WTC11 (cell line): Measurements from ENCODE around the gene PLEKHA1. TPM values are rescaled to one million over a fixed set of nuclear protein-coding genes. Genes with fewer than 3 reads are reported as not detected.
A peak's percentile ranks its signal among the peaks of the same experiment; 100 is the strongest.

ENCODE experiments used
- ATAC-seq: fragments of 200-7000 bp; cut with Tn5 transposase; 2 replicates; pipeline ENCODE4 v1.10.0; 2021; ENCODE audit warnings: mild to moderate bottlenecking, moderate library complexity
- CTCF ChIA-PET: fragments of 300-600 bp; sonication (Branson Sonifier 250); formaldehyde crosslinking; loops from one replicate; lab custom pipeline; 2021; ENCODE audit warnings: antibody characterized with exemption; lab: Charles Lee
- POLR2A ChIA-PET: fragments of 350-600 bp; sonication (Branson Sonifier 250); formaldehyde crosslinking; loops from one replicate; lab custom pipeline; 2021; ENCODE audit warnings: antibody characterized with exemption; lab: Charles Lee
- DNase-seq: peaks from one replicate; pipeline ENCODE4 v3.0.0; 2021; ENCODE audit warnings: low spot score
- H3K27ac Mint-ChIP-seq: 2 replicates; pipeline ENCODE4 v1.8.0; 2021; ENCODE audit warnings: mixed read lengths
- H3K27me3 Mint-ChIP-seq: 2 replicates; pipeline ENCODE4 v1.8.0; 2021; ENCODE audit warnings: low read depth, mild to moderate bottlenecking, moderate library complexity, mixed read lengths
- H3K36me3 Mint-ChIP-seq: 2 replicates; pipeline ENCODE4 v1.8.0; 2021; ENCODE audit warnings: mixed read lengths
- H3K4me1 Mint-ChIP-seq: 2 replicates; pipeline ENCODE4 v1.8.0; 2022; ENCODE audit warnings: mixed read lengths
- H3K4me3 Mint-ChIP-seq: 2 replicates; pipeline ENCODE4 v1.8.0; 2021; ENCODE audit warnings: mild to moderate bottlenecking, moderate library complexity, mixed read lengths
- H3K9me3 Mint-ChIP-seq: 2 replicates; pipeline ENCODE4 v1.8.0; 2021; ENCODE audit warnings: mixed read lengths
- CBFB ChIP-seq: sonication (generic); formaldehyde crosslinking; IDR thresholded peaks from 2 replicates; pipeline ENCODE4 v1.8.1; 2022; ENCODE audit warnings: mild to moderate bottlenecking, low read depth, missing genetic modification reagents
- FOXJ3 ChIP-seq: sonication (generic); formaldehyde crosslinking; IDR thresholded peaks from 2 replicates; pipeline ENCODE4 v1.9.0; 2021; ENCODE audit warnings: missing genetic modification reagents, mild to moderate bottlenecking, borderline replicate concordance
- GABPB1 ChIP-seq: sonication (generic); formaldehyde crosslinking; IDR thresholded peaks from 2 replicates; pipeline ENCODE4 v1.8.1; 2023; ENCODE audit warnings: mild to moderate bottlenecking, missing genetic modification reagents
- KAT7 ChIP-seq: sonication (generic); formaldehyde crosslinking; IDR thresholded peaks from 2 replicates; pipeline ENCODE4 v1.8.1; 2023; ENCODE audit warnings: missing genetic modification reagents, mild to moderate bottlenecking, borderline replicate concordance
- NFYB ChIP-seq: sonication (generic); formaldehyde crosslinking; conservative IDR thresholded peaks from 2 replicates; pipeline ENCODE4 v1.8.0; 2022; ENCODE audit warnings: low read depth, missing genetic modification reagents
- PRRX2 ChIP-seq: fragments of 250-450 bp; sonication (Bioruptor Pico); IDR thresholded peaks from 2 replicates; pipeline ENCODE4 v1.8.0; 2021; ENCODE audit warnings: mild to moderate bottlenecking
- RELA ChIP-seq: sonication (generic); formaldehyde crosslinking; IDR thresholded peaks from 2 replicates; pipeline ENCODE4 v1.8.1; 2022; ENCODE audit warnings: missing genetic modification reagents, mild to moderate bottlenecking, borderline replicate concordance
- ZNF138 ChIP-seq: sonication (generic); formaldehyde crosslinking; conservative IDR thresholded peaks from 2 replicates; pipeline ENCODE4 v1.8.1; 2022; ENCODE audit warnings: mild to moderate bottlenecking, moderate library complexity, missing genetic modification reagents
- total RNA-seq: library from RNA; stranded (reverse); gene quantifications from 3 replicates; pipeline ENCODE4 v1.2.3, GENCODE V29; 2021
- TF ChIP-seq, protein P1 (sequence below): sonication (generic); formaldehyde crosslinking; IDR thresholded peaks from 2 replicates; pipeline ENCODE4 v1.8.1; 2022; ENCODE audit warnings: mild to moderate bottlenecking, missing genetic modification reagents, moderate library complexity, borderline replicate concordance
- TF ChIP-seq, protein P2 (sequence below): fragments of 250-450 bp; sonication (Bioruptor Pico); IDR thresholded peaks from 2 replicates; pipeline ENCODE4 v1.9.0; 2021; ENCODE audit warnings: mild to moderate bottlenecking
- TF ChIP-seq, protein P3 (sequence below): sonication (generic); formaldehyde crosslinking; IDR thresholded peaks from 2 replicates; pipeline ENCODE4 v1.8.0; 2023; ENCODE audit warnings: mild to moderate bottlenecking, missing genetic modification reagents
- TF ChIP-seq, protein P4 (sequence below): sonication (generic); formaldehyde crosslinking; IDR thresholded peaks from 2 replicates; pipeline ENCODE4 v1.8.0; 2023; ENCODE audit warnings: missing genetic modification reagents
- TF ChIP-seq, protein P5 (sequence below): fragments of 250-450 bp; sonication (Bioruptor Pico); IDR thresholded peaks from 2 replicates; pipeline ENCODE4 v1.8.0; 2021; ENCODE audit warnings: mild to moderate bottlenecking
- TF ChIP-seq, protein P6 (sequence below): sonication (generic); formaldehyde crosslinking; IDR thresholded peaks from 2 replicates; pipeline ENCODE4 v1.8.1; 2022; ENCODE audit warnings: missing genetic modification reagents, borderline replicate concordance
- TF ChIP-seq, protein P7 (sequence below): sonication (generic); formaldehyde crosslinking; IDR thresholded peaks from 2 replicates; pipeline ENCODE4 v1.8.1; 2022; ENCODE audit warnings: low read depth, missing genetic modification reagents, borderline replicate concordance
- TF ChIP-seq, protein P8 (sequence below): sonication (generic); formaldehyde crosslinking; IDR thresholded peaks from 2 replicates; pipeline ENCODE4 v1.8.1; 2022; ENCODE audit warnings: mild to moderate bottlenecking, moderate library complexity, missing genetic modification reagents

Gene PLEKHA1
- total RNA-seq, 1 experiment from 2014 or later: 34.6 TPM

DNA sequence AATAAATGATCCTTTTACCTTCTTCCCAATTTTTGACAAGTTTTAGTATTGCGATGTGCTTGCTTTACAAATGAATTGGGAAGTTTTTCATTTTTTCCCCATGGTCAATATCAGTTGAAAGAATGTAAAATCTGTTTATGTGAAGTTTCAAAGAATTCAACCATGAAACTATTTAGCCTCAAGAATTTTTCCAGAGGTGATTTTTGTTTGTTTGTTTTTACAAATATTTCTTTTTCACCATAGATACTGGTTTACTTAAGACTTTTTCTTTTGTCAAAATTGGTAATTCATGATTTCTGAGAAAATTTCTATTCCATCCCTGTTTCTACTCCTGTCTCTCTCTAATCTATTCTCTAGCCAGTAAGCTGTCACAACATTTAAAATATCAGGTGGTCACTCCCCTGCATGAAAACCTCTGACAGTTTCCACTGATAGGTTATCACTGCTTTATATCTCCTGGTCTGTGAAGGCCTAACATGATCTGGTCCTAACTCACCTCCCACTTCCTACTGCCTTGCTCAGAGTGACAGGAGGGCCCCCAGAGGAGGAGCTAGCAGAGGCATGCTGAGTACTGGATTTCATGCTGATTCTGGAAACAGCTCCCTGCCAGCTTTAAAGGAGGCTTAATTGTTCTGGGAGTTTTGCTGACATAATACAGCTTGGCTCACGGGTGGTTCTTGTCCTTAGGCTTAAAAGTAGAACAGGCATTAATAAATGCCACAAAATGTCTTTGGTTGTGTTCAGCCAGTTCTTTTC lies 72.3 kb downstream of the PLEKHA1 start:
- Mint-ChIP-seq H3K27ac (no peak overlapping the region), H3K4me1 (peaks cover 13% of the 10 kb centered on the region; the same call in 1 of the 2 replicates), H3K27me3 (no peaks in the 10 kb centered on the region), H3K36me3 (peaks cover 7% of the 10 kb centered on the region), H3K9me3 (peaks cover 24% of the 10 kb centered on the region), H3K4me3 (no peak overlapping the region)
- TF ChIP-seq, protein P1, sequence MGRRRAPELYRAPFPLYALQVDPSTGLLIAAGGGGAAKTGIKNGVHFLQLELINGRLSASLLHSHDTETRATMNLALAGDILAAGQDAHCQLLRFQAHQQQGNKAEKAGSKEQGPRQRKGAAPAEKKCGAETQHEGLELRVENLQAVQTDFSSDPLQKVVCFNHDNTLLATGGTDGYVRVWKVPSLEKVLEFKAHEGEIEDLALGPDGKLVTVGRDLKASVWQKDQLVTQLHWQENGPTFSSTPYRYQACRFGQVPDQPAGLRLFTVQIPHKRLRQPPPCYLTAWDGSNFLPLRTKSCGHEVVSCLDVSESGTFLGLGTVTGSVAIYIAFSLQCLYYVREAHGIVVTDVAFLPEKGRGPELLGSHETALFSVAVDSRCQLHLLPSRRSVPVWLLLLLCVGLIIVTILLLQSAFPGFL (CRISPR knock-in tag): no peak
- TF ChIP-seq, protein P2, sequence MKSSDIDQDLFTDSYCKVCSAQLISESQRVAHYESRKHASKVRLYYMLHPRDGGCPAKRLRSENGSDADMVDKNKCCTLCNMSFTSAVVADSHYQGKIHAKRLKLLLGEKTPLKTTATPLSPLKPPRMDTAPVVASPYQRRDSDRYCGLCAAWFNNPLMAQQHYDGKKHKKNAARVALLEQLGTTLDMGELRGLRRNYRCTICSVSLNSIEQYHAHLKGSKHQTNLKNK (CRISPR knock-in tag): no peak
- TF ChIP-seq GABPB1 (CRISPR knock-in tag) (no peak), PRRX2 (no peak), FOXJ3 (CRISPR knock-in tag) (no peak), NFYB (CRISPR knock-in tag) (no peak), KAT7 (CRISPR knock-in tag) (no peak)
- TF ChIP-seq, protein P3, sequence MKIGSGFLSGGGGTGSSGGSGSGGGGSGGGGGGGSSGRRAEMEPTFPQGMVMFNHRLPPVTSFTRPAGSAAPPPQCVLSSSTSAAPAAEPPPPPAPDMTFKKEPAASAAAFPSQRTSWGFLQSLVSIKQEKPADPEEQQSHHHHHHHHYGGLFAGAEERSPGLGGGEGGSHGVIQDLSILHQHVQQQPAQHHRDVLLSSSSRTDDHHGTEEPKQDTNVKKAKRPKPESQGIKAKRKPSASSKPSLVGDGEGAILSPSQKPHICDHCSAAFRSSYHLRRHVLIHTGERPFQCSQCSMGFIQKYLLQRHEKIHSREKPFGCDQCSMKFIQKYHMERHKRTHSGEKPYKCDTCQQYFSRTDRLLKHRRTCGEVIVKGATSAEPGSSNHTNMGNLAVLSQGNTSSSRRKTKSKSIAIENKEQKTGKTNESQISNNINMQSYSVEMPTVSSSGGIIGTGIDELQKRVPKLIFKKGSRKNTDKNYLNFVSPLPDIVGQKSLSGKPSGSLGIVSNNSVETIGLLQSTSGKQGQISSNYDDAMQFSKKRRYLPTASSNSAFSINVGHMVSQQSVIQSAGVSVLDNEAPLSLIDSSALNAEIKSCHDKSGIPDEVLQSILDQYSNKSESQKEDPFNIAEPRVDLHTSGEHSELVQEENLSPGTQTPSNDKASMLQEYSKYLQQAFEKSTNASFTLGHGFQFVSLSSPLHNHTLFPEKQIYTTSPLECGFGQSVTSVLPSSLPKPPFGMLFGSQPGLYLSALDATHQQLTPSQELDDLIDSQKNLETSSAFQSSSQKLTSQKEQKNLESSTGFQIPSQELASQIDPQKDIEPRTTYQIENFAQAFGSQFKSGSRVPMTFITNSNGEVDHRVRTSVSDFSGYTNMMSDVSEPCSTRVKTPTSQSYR (CRISPR knock-in tag): no peak
- TF ChIP-seq, protein P4, sequence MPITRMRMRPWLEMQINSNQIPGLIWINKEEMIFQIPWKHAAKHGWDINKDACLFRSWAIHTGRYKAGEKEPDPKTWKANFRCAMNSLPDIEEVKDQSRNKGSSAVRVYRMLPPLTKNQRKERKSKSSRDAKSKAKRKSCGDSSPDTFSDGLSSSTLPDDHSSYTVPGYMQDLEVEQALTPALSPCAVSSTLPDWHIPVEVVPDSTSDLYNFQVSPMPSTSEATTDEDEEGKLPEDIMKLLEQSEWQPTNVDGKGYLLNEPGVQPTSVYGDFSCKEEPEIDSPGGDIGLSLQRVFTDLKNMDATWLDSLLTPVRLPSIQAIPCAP: no peak
- ChIA-PET CTCF (interaction anchor here (0.7 to 1.7 kb wide), 5 partner anchors 12 to 167 kb away, joined by 3 to 5 read pairs (median 3); no protein-coding TSS in a partner anchor), POLR2A (no interaction called here)
- DNase-seq (no peak), ATAC-seq (peak; percentile 90)

DNA sequence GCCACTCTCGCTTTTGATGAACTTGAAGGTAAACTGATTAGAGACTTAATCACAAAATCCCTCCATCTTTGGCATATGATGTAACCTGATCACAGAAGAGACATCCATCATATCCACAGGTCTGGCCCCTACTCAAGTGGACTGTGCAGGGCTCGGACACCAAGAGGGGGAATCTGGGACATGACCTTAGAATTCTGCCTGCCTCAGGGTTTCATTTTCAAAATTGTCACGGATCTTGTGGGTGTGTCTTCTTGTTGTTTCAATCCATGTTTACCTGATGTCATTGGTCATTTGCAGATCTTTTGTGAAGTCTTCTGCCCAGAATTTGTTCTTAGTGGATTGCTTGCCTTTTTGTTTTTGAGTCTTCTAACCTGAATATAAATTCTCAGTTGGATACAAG lies 74.1 kb downstream of the PLEKHA1 start:
- ChIA-PET CTCF (interaction anchor here (0.9 to 1.0 kb wide), 2 partner anchors 150 to 180 kb away, joined by 3 to 5 read pairs; no protein-coding TSS in a partner anchor), POLR2A (no interaction called here)
- peaks cover 30% of the 10 kb centered on the region for H3K9me3 Mint-ChIP-seq
- no peak for DNase-seq
- H3K27me3 Mint-ChIP-seq: no peaks in the 10 kb centered on the region
- no peak overlapping the region for H3K27ac Mint-ChIP-seq
- ATAC-seq: no peak
- peaks cover 7% of the 10 kb centered on the region for H3K36me3 Mint-ChIP-seq
- TF ChIP-seq, protein P1 (CRISPR knock-in tag): no peak
- no peak for TF ChIP-seq ZNF138
- TF ChIP-seq CBFB (CRISPR knock-in tag): no peak
- TF ChIP-seq, protein P5, sequence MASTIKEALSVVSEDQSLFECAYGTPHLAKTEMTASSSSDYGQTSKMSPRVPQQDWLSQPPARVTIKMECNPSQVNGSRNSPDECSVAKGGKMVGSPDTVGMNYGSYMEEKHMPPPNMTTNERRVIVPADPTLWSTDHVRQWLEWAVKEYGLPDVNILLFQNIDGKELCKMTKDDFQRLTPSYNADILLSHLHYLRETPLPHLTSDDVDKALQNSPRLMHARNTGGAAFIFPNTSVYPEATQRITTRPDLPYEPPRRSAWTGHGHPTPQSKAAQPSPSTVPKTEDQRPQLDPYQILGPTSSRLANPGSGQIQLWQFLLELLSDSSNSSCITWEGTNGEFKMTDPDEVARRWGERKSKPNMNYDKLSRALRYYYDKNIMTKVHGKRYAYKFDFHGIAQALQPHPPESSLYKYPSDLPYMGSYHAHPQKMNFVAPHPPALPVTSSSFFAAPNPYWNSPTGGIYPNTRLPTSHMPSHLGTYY (CRISPR knock-in tag): no peak
- TF ChIP-seq RELA (CRISPR knock-in tag): no peak
- TF ChIP-seq, protein P6, sequence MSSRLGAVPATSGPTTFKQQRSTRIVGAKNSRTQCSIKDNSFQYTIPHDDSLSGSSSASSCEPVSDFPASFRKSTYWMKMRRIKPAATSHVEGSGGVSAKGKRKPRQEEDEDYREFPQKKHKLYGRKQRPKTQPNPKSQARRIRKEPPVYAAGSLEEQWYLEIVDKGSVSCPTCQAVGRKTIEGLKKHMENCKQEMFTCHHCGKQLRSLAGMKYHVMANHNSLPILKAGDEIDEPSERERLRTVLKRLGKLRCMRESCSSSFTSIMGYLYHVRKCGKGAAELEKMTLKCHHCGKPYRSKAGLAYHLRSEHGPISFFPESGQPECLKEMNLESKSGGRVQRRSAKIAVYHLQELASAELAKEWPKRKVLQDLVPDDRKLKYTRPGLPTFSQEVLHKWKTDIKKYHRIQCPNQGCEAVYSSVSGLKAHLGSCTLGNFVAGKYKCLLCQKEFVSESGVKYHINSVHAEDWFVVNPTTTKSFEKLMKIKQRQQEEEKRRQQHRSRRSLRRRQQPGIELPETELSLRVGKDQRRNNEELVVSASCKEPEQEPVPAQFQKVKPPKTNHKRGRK (CRISPR knock-in tag): no peak
- TF ChIP-seq, protein P7, sequence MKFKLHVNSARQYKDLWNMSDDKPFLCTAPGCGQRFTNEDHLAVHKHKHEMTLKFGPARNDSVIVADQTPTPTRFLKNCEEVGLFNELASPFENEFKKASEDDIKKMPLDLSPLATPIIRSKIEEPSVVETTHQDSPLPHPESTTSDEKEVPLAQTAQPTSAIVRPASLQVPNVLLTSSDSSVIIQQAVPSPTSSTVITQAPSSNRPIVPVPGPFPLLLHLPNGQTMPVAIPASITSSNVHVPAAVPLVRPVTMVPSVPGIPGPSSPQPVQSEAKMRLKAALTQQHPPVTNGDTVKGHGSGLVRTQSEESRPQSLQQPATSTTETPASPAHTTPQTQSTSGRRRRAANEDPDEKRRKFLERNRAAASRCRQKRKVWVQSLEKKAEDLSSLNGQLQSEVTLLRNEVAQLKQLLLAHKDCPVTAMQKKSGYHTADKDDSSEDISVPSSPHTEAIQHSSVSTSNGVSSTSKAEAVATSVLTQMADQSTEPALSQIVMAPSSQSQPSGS: no peak
- TF ChIP-seq, protein P8, sequence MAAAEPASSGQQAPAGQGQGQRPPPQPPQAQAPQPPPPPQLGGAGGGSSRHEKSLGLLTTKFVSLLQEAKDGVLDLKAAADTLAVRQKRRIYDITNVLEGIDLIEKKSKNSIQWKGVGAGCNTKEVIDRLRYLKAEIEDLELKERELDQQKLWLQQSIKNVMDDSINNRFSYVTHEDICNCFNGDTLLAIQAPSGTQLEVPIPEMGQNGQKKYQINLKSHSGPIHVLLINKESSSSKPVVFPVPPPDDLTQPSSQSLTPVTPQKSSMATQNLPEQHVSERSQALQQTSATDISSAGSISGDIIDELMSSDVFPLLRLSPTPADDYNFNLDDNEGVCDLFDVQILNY: no peak
- peaks cover 13% of the 10 kb centered on the region; the same call in 1 of the 2 replicates for H3K4me1 Mint-ChIP-seq
- H3K4me3 Mint-ChIP-seq: no peak overlapping the region
